AG10803 (cell line): Measurements from ENCODE around the gene EGFLAM.

ENCODE experiments used
- DNase-seq: peaks from one replicate; pipeline ENCODE4 v3.0.0; 2010; ENCODE audit warnings: low read depth
- H3K4me3 ChIP-seq: 2 replicates; pipeline ENCODE4 v1.5.1; 2011; ENCODE audit warnings: mild to moderate bottlenecking, low read length, control low read depth
- CTCF ChIP-seq: conservative IDR thresholded peaks from 2 replicates; pipeline ENCODE4 v1.5.1; 2011; ENCODE audit warnings: mild to moderate bottlenecking, low read length, control low read depth, inconsistent platforms

The EGFLAM gene

GRCh38 chr5:38426986-38427950, 168.9 kb downstream of the EGFLAM start:
- no peak overlapping the region for H3K4me3 ChIP-seq
- DNase-seq: no peak
- TF ChIP-seq CTCF: no peak

- no peak for DNase-seq
- H3K4me3 ChIP-seq: no peak overlapping the region
- TF ChIP-seq CTCF: no peak
Observed at GRCh38 chr5:38431242-38431853, 173.0 kb downstream of the EGFLAM start.

GRCh38 chr5:38433160-38433861, 175.0 kb downstream of the EGFLAM start:
- DNase-seq: peak; percentile 94
- TF ChIP-seq CTCF: peak; percentile 21; the same call in 1 of the 2 replicates
- H3K4me3 ChIP-seq: no peak overlapping the region

GRCh38 chr5:38434966-38435705, 176.8 kb downstream of the EGFLAM start:
- no peak for TF ChIP-seq CTCF
- no peak overlapping the region for H3K4me3 ChIP-seq
- peak; percentile 86 for DNase-seq

GRCh38 chr5:38438757-38439156, 180.4 kb downstream of the EGFLAM start:
- DNase-seq: no peak
- TF ChIP-seq CTCF: no peak
- H3K4me3 ChIP-seq: no peak overlapping the region

- peak; percentile 99 for TF ChIP-seq CTCF
- DNase-seq: peak; percentile 86
- H3K4me3 ChIP-seq: no peak overlapping the region
Observed at GRCh38 chr5:38441453-38442246, 183.3 kb downstream of the EGFLAM start.
